Astrocyte (in vitro differentiated cells and primary cell): ENCODE results near the gene RAB17.

Experiments used
- CTCF ChIP-seq: IDR thresholded peaks from 2 replicates; pipeline ENCODE4 v1.5.1; 2011; ENCODE audit warnings: low read depth, mild to moderate bottlenecking, inconsistent platforms, low read length, moderate library complexity; ENCODE audit not compliant: insufficient read depth
- EZH2 ChIP-seq: IDR thresholded peaks from 2 replicates; pipeline ENCODE4 v1.6.1; 2012; ENCODE audit warnings: mild to moderate bottlenecking, low read length, inconsistent platforms; ENCODE audit not compliant: insufficient read depth

DNA sequence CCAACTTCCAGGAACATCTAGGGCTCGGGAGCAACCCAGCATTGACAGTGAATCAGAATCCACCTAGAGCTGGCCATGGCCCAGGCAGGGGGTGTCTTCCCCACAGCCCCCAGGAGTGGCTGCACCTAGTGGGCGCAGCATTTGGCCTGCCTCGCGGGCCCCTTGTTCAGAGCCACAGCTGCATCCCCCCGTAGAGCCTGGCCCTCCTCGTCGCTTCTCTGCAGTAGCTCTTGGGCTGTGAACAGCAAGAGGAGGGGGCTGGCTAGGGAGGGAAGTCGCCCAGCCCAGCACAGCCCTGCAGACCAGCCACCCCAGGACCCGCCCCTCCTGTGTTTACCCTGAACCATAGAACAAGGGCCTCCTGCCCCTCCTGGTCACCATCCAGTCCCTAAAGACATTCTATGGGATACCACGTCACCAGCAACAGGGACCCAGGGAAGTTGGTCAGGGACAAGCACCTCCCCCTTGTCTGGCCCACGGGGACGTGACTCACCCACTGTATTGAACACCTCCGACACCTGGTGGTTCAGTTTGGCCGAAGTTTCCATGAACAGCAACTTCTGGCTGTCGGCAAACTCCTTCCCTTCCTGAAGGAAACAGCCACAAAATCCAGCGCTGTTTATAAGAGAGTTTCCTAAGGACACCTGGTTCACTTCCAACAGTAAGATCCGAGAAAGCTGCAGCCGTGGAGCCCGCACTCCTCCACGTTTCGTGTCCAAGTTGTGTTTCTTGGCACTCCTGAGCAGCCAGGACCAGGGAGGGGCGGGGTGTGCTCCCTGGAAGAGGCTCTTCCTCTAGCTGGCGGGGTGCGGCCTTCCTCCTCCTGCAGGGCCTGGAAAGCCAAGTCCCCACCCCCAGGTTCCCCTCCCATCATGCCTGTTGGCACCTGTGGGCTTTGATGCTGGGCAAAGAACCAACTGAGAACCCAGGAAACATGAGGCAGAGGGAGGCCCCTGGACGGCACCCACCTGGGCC lies 15.4 kb downstream of the RAB17 start:
- TF ChIP-seq CTCF, result peak; percentile 7
- no peak for TF ChIP-seq EZH2
